H1 (cell line): ENCODE data around the gene POLR2C.

Experiments
- BRCA1 ChIP-seq: IDR thresholded peaks from 2 replicates; pipeline ENCODE4 v1.6.1; 2012; ENCODE audit warnings: low read depth, low read length, improper control_type of control experiment
- CEBPB ChIP-seq: IDR thresholded peaks from 2 replicates; pipeline ENCODE4 v1.6.1; 2012; ENCODE audit warnings: low read depth, low read length
- CHD1 ChIP-seq: IDR thresholded peaks from 2 replicates; pipeline ENCODE4 v1.6.1; 2012; ENCODE audit warnings: low read depth, low read length, improper control_type of control experiment
- CTCF ChIP-seq, 3 experiments: IDR thresholded peaks; 1 replicate in 2 of 3; 2 replicates in 1 of 3; pipeline versions ENCODE4 v1.5.1 to v1.6.1; 2011; ENCODE audit warnings: low read length in 3 of 3, mild to moderate bottlenecking in 3 of 3, inconsistent platforms in 2 of 3, low read depth in 1 of 3, moderate library complexity in 1 of 3; ENCODE audit not compliant: insufficient read depth in 1 of 3; ENCODE audit errors: control extremely low read depth in 1 of 3
- EZH2 ChIP-seq: fragments of 200-600 bp; sonication (generic); IDR thresholded peaks from 2 replicates; pipeline ENCODE4 v1.7.1; 2012; ENCODE audit warnings: low read depth, mild to moderate bottlenecking, moderate library complexity, low read length, inconsistent platforms; ENCODE audit not compliant: severe bottlenecking
- HDAC2 ChIP-seq, 2 experiments: fragments of 300-600 bp in 1 of 2; sonication (generic) in 1 of 2; IDR thresholded peaks; 2 replicates each; pipeline ENCODE4 v1.6.1; 2011 to 2012; ENCODE audit warnings: low read depth in 2 of 2, low read length in 2 of 2, mild to moderate bottlenecking in 2 of 2, moderate library complexity in 2 of 2, borderline replicate concordance in 1 of 2, inconsistent platforms in 1 of 2
- JUN ChIP-seq: IDR thresholded peaks from 2 replicates; pipeline ENCODE4 v1.6.1; 2011; ENCODE audit warnings: low read depth, mild to moderate bottlenecking, improper control_type of control experiment, low read length
- MAFK ChIP-seq: IDR thresholded peaks from 2 replicates; pipeline ENCODE4 v1.6.1; 2012; ENCODE audit warnings: low read depth, mild to moderate bottlenecking, improper control_type of control experiment, low read length
- MAX ChIP-seq: IDR thresholded peaks from 2 replicates; pipeline ENCODE4 v1.6.1; 2012; ENCODE audit warnings: inconsistent platforms
- NRF1 ChIP-seq: IDR thresholded peaks from 2 replicates; pipeline ENCODE4 v1.6.1; 2011; ENCODE audit warnings: mild to moderate bottlenecking, low read depth, low read length, improper control_type of control experiment
- POLR2AphosphoS5 ChIP-seq: IDR thresholded peaks from 2 replicates; pipeline ENCODE4 v1.6.1; 2011; ENCODE audit warnings: low read depth, low read length
- RAD21 ChIP-seq, 2 experiments: IDR thresholded peaks in 1 of 2; conservative IDR thresholded peaks in 1 of 2; 2 replicates each; pipeline ENCODE4 v1.6.1; 2011; ENCODE audit warnings: low read depth in 2 of 2, low read length in 2 of 2, improper control_type of control experiment in 1 of 2, inconsistent platforms in 1 of 2, mild to moderate bottlenecking in 1 of 2, moderate library complexity in 1 of 2
- TBP ChIP-seq: IDR thresholded peaks from 2 replicates; pipeline ENCODE4 v1.6.1; 2011; ENCODE audit warnings: low read depth, low read length, improper control_type of control experiment
- YY1 ChIP-seq: IDR thresholded peaks from 2 replicates; pipeline ENCODE4 v1.6.1; 2011; ENCODE audit warnings: low read depth, mild to moderate bottlenecking, low read length

- TF ChIP-seq CTCF (IDR thresholded peaks at IDR 0.05; ENCODE audit: control extremely low read depth in 1 of 3, insufficient read depth in 1 of 3, low read depth in 1 of 3, low read length in 3 of 3) (no peak), CEBPB (no peak), YY1 (no peak), NRF1 (no peak), HDAC2 (IDR thresholded peaks at IDR 0.05; ENCODE audit: borderline replicate concordance in 1 of 2, low read depth in 2 of 2, low read length in 2 of 2) (no peak), MAFK (no peak), EZH2 (no peak), JUN (no peak), BRCA1 (no peak), RAD21 (IDR thresholded peaks at IDR 0.05 in 1 of 2, conservative IDR thresholded peaks at IDR 0.05 in 1 of 2; ENCODE audit: low read depth in 2 of 2, low read length in 2 of 2) (no peak), CHD1 (no peak), TBP (no peak), MAX (0 out of 2 replicates have a peak, but pooled peaks have one; percentile 14), POLR2AphosphoS5 (peak; percentile 2; the same call in 1 of the 2 replicates)
Measured at GRCh38 chr16:57471852-57472664, 9.6 kb downstream of the POLR2C start.
